HepG2 (cell line): ENCODE measurements around the gene CACNA1D.

Source experiments
- CHD4 ChIP-seq: fragments of 200-600 bp; sonication (generic); IDR thresholded peaks from 2 replicates; pipeline ENCODE4 v1.7.0; 2017; ENCODE audit warnings: mild to moderate bottlenecking, low read length, borderline replicate concordance
- CREB3 ChIP-seq: sonication (generic); formaldehyde crosslinking; IDR thresholded peaks from 2 replicates; pipeline ENCODE4 v1.5.0; 2020; ENCODE audit warnings: missing genetic modification reagents
- FOXK2 ChIP-seq: fragments of 450-650 bp; IDR thresholded peaks from 2 replicates; pipeline ENCODE4 v1.6.1; 2016
- HCFC1 ChIP-seq: fragments of 150-350 bp; IDR thresholded peaks from 2 replicates; pipeline ENCODE4 v1.6.1; 2014; ENCODE audit warnings: low read depth, low read length
- SNAPC4 ChIP-seq: sonication (generic); formaldehyde crosslinking; IDR thresholded peaks from 2 replicates; pipeline ENCODE4 v1.4.0; 2020; ENCODE audit warnings: mild to moderate bottlenecking, missing genetic modification reagents
- SP2 ChIP-seq: sonication (generic); formaldehyde crosslinking; IDR thresholded peaks from 2 replicates; pipeline ENCODE4 v1.5.1; 2020; ENCODE audit warnings: mild to moderate bottlenecking, missing genetic modification reagents
- TF ChIP-seq, protein P1 (sequence below): sonication (generic); formaldehyde crosslinking; IDR thresholded peaks from 2 replicates; pipeline ENCODE4 v1.5.0; 2020; ENCODE audit warnings: mild to moderate bottlenecking, missing genetic modification reagents, moderate library complexity

GRCh38 chr3:53837331-53837730, 342.9 kb downstream of the CACNA1D start:
- TF ChIP-seq CREB3 (CRISPR knock-in tag) (no peak), CHD4 (no peak), FOXK2 (no peak), HCFC1 (no peak), SP2 (CRISPR knock-in tag) (no peak), SNAPC4 (CRISPR knock-in tag) (no peak)
- TF ChIP-seq, protein P1, sequence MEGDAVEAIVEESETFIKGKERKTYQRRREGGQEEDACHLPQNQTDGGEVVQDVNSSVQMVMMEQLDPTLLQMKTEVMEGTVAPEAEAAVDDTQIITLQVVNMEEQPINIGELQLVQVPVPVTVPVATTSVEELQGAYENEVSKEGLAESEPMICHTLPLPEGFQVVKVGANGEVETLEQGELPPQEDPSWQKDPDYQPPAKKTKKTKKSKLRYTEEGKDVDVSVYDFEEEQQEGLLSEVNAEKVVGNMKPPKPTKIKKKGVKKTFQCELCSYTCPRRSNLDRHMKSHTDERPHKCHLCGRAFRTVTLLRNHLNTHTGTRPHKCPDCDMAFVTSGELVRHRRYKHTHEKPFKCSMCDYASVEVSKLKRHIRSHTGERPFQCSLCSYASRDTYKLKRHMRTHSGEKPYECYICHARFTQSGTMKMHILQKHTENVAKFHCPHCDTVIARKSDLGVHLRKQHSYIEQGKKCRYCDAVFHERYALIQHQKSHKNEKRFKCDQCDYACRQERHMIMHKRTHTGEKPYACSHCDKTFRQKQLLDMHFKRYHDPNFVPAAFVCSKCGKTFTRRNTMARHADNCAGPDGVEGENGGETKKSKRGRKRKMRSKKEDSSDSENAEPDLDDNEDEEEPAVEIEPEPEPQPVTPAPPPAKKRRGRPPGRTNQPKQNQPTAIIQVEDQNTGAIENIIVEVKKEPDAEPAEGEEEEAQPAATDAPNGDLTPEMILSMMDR = no peak
